Kidney epithelial cell (primary cell): ENCODE measurements around the gene RAB1B. TPM values are rescaled to one million over a fixed set of nuclear protein-coding genes. Genes with fewer than 3 reads are reported as not detected.

ENCODE experiments used
- DNase-seq: peaks from one replicate; pipeline ENCODE4 v3.0.0-alpha.2; 2010; ENCODE audit warnings: low read depth
- H3K27me3 ChIP-seq: 2 replicates; pipeline ENCODE4 v1.6.0; 2011; ENCODE audit warnings: low read length; ENCODE audit not compliant: control insufficient read depth, insufficient read depth
- H3K36me3 ChIP-seq: 2 replicates; pipeline ENCODE4 v1.5.1; 2011; ENCODE audit warnings: low read length; ENCODE audit not compliant: control insufficient read depth, insufficient read depth
- H3K4me3 ChIP-seq: 2 replicates; pipeline ENCODE4 v1.5.1; 2011; ENCODE audit warnings: low read depth, mild to moderate bottlenecking, control low read depth, low read length
- total RNA-seq: library from RNA; depleted of rRNA; stranded (reverse); fragments of >200 nt; gene quantifications from 2 replicates; pipeline ENCODE4 v1.2.3, GENCODE V29; 2015
- TF ChIP-seq, protein P1 (sequence below): IDR thresholded peaks from 2 replicates; pipeline ENCODE4 v1.5.1; 2011; ENCODE audit warnings: mild to moderate bottlenecking, moderate library complexity, low read length, control low read depth, inconsistent platforms; ENCODE audit not compliant: insufficient read depth, poor library complexity, severe bottlenecking

Gene RAB1B
- total RNA-seq, 1 donor from 2014 or later, result 108 TPM

DNA sequence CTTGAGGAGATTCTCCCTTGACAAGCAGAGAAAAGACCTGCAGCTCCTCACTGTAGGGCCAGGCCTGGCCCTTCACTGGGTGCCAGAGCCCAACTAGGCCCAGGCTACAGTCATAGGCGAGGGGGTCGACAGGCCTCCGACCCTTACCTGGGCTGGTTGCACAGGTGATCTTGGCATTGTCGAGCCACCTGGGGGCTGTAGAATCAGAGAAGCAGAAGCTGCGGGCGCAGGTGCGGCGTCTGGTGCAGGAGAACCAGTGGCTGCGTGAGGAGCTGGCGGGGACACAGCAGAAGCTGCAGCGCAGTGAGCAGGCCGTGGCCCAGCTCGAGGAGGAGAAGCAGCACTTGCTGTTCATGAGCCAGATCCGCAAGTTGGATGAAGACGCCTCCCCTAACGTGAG is 6.9 kb upstream of the RAB1B start:
- TF ChIP-seq, protein P1, sequence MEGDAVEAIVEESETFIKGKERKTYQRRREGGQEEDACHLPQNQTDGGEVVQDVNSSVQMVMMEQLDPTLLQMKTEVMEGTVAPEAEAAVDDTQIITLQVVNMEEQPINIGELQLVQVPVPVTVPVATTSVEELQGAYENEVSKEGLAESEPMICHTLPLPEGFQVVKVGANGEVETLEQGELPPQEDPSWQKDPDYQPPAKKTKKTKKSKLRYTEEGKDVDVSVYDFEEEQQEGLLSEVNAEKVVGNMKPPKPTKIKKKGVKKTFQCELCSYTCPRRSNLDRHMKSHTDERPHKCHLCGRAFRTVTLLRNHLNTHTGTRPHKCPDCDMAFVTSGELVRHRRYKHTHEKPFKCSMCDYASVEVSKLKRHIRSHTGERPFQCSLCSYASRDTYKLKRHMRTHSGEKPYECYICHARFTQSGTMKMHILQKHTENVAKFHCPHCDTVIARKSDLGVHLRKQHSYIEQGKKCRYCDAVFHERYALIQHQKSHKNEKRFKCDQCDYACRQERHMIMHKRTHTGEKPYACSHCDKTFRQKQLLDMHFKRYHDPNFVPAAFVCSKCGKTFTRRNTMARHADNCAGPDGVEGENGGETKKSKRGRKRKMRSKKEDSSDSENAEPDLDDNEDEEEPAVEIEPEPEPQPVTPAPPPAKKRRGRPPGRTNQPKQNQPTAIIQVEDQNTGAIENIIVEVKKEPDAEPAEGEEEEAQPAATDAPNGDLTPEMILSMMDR, result no peak
- no peak for DNase-seq
- H3K36me3 ChIP-seq, result peaks cover 1% of the 10 kb centered on the region

DNA sequence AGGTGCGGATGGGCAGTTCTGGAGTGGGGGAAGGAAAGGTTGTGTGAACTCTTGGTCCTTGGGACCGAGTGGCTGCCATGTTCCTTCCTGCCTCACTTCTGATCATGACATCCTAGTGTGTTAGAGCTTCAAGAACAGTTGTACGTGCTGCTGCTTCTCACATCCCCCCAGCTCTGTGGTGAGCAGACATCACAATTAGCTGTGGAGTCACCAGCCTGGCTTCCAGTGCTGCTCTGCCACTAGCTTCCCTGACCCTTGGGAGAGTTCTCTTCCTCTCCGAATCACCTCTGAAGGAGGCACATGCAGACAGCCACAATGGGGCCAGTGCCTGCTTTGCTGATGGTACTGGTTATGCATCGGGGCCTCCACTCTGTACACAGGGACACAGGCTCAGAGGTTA is 6.2 kb upstream of the RAB1B start:
- TF ChIP-seq, protein P1, result no peak
- Histone ChIP-seq H3K4me3 (no peak overlapping the region), H3K36me3 (peaks cover 1% of the 10 kb centered on the region), H3K27me3 (no peaks in the 10 kb centered on the region)
- DNase-seq, result no peak

More for the DNA sequence above, 6.9 kb upstream of the RAB1B start:
- no peaks in the 10 kb centered on the region for H3K27me3 ChIP-seq
- no peak overlapping the region for H3K4me3 ChIP-seq

DNA sequence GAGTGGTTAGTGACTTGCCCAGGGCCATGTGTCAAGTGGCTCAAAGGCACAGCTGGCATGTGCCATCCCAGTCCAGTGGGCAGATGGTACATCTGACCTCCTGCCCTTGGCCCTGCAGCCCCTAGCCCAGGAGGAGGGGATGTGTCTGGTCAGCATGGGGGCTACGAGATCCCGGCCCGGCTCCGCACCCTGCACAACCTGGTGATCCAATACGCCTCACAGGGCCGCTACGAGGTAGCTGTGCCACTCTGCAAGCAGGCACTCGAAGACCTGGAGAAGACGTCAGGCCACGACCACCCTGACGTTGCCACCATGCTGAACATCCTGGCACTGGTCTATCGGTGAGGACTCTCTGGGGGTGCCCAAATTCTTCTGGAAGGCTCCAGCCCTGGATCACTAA is 5.7 kb upstream of the RAB1B start:
- no peak overlapping the region for H3K4me3 ChIP-seq
- TF ChIP-seq, protein P1, result no peak
- no peaks in the 10 kb centered on the region for H3K27me3 ChIP-seq
- H3K36me3 ChIP-seq, result peaks cover 1% of the 10 kb centered on the region
- DNase-seq, result no peak

DNA sequence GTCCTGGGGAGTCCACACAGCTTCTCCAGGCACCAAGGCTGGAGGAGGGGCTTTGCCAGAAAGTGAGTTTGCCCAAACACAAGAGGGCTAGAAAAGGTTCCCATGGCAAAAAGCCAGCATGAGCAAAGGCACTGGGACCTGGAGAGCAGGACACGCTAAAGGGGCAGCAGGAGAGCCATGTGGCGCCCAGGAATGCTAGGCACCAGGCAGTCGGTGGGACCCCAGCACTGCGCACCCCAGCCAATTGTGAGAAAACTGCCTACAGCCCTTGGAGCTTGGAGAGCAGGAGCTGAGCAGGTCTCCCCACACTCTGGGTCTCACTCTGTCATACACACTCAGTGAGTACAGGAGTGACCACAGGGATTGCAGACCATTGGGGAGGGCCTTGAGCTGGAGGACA is 5.2 kb upstream of the RAB1B start:
- no peaks in the 10 kb centered on the region for H3K27me3 ChIP-seq
- TF ChIP-seq, protein P1, result no peak
- H3K4me3 ChIP-seq, result no peak overlapping the region
- peaks cover 1% of the 10 kb centered on the region for H3K36me3 ChIP-seq
- no peak for DNase-seq

DNA sequence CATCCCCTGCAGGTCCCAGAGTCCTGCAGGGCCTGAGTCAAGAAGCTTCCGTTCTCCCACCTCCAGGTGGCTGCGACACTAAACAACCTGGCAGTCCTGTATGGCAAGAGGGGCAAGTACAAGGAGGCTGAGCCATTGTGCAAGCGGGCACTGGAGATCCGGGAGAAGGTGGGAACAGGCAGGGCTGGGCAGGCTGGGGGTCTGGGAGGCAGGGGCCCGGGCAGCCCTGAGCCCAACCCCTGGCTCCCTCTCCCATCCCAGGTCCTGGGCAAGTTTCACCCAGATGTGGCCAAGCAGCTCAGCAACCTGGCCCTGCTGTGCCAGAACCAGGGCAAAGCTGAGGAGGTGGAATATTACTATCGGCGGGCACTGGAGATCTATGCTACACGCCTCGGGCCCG is 4.7 kb upstream of the RAB1B start:
- peaks cover 1% of the 10 kb centered on the region for H3K36me3 ChIP-seq
- TF ChIP-seq, protein P1, result no peak

DNA sequence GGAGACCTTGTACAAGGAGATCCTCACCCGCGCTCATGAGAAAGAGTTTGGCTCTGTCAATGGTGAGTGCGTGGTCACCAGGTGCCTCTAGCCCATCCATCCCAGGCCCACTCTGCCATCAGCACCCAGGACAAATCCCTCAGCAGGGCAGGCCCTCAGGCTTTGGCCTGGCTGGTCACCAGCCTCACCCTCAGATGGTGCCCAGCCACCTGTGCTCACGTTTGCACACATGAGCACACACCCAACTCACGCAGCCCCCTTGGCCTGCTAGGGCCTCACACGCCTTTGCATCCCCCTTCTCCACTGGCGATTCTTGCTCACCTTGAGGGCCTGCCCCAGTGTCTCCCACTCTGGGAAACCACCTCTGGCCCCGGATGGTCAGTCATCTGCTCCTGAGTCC is 4.1 kb upstream of the RAB1B start:
- DNase-seq, result no peak
- TF ChIP-seq, protein P1, result no peak
- Histone ChIP-seq H3K4me3 (no peak overlapping the region), H3K36me3 (peaks cover 1% of the 10 kb centered on the region), H3K27me3 (no peaks in the 10 kb centered on the region)

More for the DNA sequence above, 4.7 kb upstream of the RAB1B start:
- DNase-seq, result no peak
- Histone ChIP-seq H3K27me3 (no peaks in the 10 kb centered on the region), H3K4me3 (no peak overlapping the region)
